Loucy (cell line): Measurements from ENCODE around the gene AADACL4.

ENCODE experiments used
- H2AFZ ChIP-seq: fragments of 200-600 bp; sonication (generic); 2 replicates; pipeline ENCODE4 v1.6.0; 2016; ENCODE audit warnings: antibody characterized with exemption, mild to moderate bottlenecking, low read length, moderate library complexity
- H3F3A ChIP-seq: fragments of 200-600 bp; 2 replicates; pipeline ENCODE4 v1.6.0; 2016; ENCODE audit warnings: antibody characterized with exemption, low read depth, mild to moderate bottlenecking
- H3K27me3 ChIP-seq: fragments of 200-600 bp; sonication (generic); 2 replicates; pipeline ENCODE4 v1.6.1; 2014; ENCODE audit warnings: low read length, mild to moderate bottlenecking; ENCODE audit not compliant: insufficient read depth, poor library complexity, severe bottlenecking
- H3K36me3 ChIP-seq: fragments of 200-600 bp; sonication (generic); 2 replicates; pipeline ENCODE4 v1.6.1; 2016; ENCODE audit warnings: low read length; ENCODE audit not compliant: insufficient read depth
- H3K4me1 ChIP-seq: fragments of 200-600 bp; sonication (generic); 2 replicates; pipeline ENCODE4 v1.5.1; 2014; ENCODE audit warnings: low read length, mild to moderate bottlenecking; ENCODE audit not compliant: insufficient read depth, poor library complexity, severe bottlenecking
- H3K4me2 ChIP-seq: fragments of 200-600 bp; sonication (generic); 2 replicates; pipeline ENCODE4 v1.6.0; 2014; ENCODE audit warnings: antibody characterized with exemption, low read length, low read depth, mild to moderate bottlenecking; ENCODE audit not compliant: poor library complexity, severe bottlenecking
- H3K4me3 ChIP-seq: fragments of 200-600 bp; sonication (generic); 2 replicates; pipeline ENCODE4 v1.5.1; 2014; ENCODE audit warnings: low read length, mild to moderate bottlenecking, mixed read lengths; ENCODE audit not compliant: poor library complexity, severe bottlenecking
- H3K79me2 ChIP-seq: fragments of 200-600 bp; sonication (generic); 2 replicates; pipeline ENCODE4 v1.6.1; 2014; ENCODE audit warnings: low read length; ENCODE audit not compliant: insufficient read depth
- H3K9ac ChIP-seq: fragments of 200-600 bp; sonication (generic); 2 replicates; pipeline ENCODE4 v1.6.0; 2014; ENCODE audit warnings: mild to moderate bottlenecking, low read depth, low read length, moderate library complexity; ENCODE audit not compliant: poor library complexity, severe bottlenecking
- H3K9me2 ChIP-seq: fragments of 200-600 bp; sonication (generic); replicated peaks from 2 replicates; pipeline ENCODE4 v1.6.1; 2016; ENCODE audit warnings: low read depth, low read length, mixed read lengths
- H3K9me3 ChIP-seq: fragments of 200-600 bp; sonication (generic); 2 replicates; pipeline ENCODE4 v1.6.1; 2014; ENCODE audit warnings: mild to moderate bottlenecking, antibody characterized with exemption, low read length, low read depth; ENCODE audit not compliant: insufficient read depth
- H4K20me1 ChIP-seq: fragments of 200-600 bp; sonication (generic); 2 replicates; pipeline ENCODE4 v1.6.0; 2014; ENCODE audit warnings: antibody characterized with exemption, low read length, mild to moderate bottlenecking; ENCODE audit not compliant: insufficient read depth, poor library complexity, severe bottlenecking
- EZH2phosphoT487 ChIP-seq: fragments of 200-600 bp; IDR thresholded peaks from 2 replicates; pipeline ENCODE4 v1.6.1; 2018; ENCODE audit warnings: antibody characterized with exemption, mild to moderate bottlenecking, moderate library complexity, borderline replicate concordance
- TF ChIP-seq, protein P1 (sequence below): fragments of 200-600 bp; sonication (generic); conservative IDR thresholded peaks from 2 replicates; pipeline ENCODE4 v1.5.1; 2014; ENCODE audit warnings: mild to moderate bottlenecking, antibody characterized with exemption, low read length

AADACL4 gene

DNA sequence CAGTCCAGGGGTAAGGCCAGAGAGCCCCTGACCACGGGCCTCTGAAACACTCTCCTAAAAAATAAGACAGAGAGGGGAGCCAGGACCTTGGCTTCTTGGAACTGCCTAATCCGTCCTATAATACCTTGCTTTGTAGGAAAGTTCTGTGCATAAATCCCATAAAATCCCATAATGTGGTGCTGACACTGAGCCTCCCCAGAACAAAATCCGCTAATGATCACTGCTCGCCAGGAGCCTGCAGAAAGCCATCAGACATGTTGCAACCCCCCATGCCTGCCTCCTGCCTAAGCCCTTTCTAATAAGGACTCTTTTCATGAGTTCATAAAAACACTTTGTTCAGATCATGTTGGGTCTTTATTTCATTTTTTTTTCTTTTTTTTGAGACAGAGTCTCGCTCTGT lies 16.6 kb upstream of the AADACL4 start:
- TF ChIP-seq EZH2phosphoT487 = no peak
- TF ChIP-seq, protein P1, sequence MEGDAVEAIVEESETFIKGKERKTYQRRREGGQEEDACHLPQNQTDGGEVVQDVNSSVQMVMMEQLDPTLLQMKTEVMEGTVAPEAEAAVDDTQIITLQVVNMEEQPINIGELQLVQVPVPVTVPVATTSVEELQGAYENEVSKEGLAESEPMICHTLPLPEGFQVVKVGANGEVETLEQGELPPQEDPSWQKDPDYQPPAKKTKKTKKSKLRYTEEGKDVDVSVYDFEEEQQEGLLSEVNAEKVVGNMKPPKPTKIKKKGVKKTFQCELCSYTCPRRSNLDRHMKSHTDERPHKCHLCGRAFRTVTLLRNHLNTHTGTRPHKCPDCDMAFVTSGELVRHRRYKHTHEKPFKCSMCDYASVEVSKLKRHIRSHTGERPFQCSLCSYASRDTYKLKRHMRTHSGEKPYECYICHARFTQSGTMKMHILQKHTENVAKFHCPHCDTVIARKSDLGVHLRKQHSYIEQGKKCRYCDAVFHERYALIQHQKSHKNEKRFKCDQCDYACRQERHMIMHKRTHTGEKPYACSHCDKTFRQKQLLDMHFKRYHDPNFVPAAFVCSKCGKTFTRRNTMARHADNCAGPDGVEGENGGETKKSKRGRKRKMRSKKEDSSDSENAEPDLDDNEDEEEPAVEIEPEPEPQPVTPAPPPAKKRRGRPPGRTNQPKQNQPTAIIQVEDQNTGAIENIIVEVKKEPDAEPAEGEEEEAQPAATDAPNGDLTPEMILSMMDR = no peak
- H3K9me2 ChIP-seq = no peaks in the 10 kb centered on the region
- no peaks in the 10 kb centered on the region for H3K9me3 ChIP-seq
- H2AFZ ChIP-seq = no peak overlapping the region
- no peak overlapping the region for H3K4me3 ChIP-seq
- no peaks in the 10 kb centered on the region for H3K79me2 ChIP-seq
- H3K36me3 ChIP-seq = no peaks in the 10 kb centered on the region
- no peaks in the 10 kb centered on the region for H4K20me1 ChIP-seq
- H3F3A ChIP-seq = no peaks in the 10 kb centered on the region
- peak overlapping the region; percentile 40 for H3K4me2 ChIP-seq
- no peaks in the 10 kb centered on the region for H3K27me3 ChIP-seq
- peaks cover 11% of the 10 kb centered on the region for H3K4me1 ChIP-seq
- H3K9ac ChIP-seq = no peak overlapping the region

- Histone ChIP-seq H3K36me3 (no peaks in the 10 kb centered on the region), H2AFZ (no peak overlapping the region), H3K79me2 (no peaks in the 10 kb centered on the region), H3F3A (no peaks in the 10 kb centered on the region), H3K9me3 (no peaks in the 10 kb centered on the region), H3K4me2 (no peak overlapping the region), H3K9ac (no peak overlapping the region), H3K4me3 (no peak overlapping the region), H4K20me1 (no peaks in the 10 kb centered on the region), H3K9me2 (no peaks in the 10 kb centered on the region), H3K27me3 (no peaks in the 10 kb centered on the region), H3K4me1 (peaks cover 11% of the 10 kb centered on the region)
- TF ChIP-seq EZH2phosphoT487 = no peak
- TF ChIP-seq, protein P1 = no peak
Measured at GRCh38 chr1:12629511-12629956, 14.4 kb upstream of the AADACL4 start.

GRCh38 chr1:12629985-12630760 lies 13.7 kb upstream of the AADACL4 start:
- no peak overlapping the region for H3K9ac ChIP-seq
- H3F3A ChIP-seq = no peaks in the 10 kb centered on the region
- H3K4me1 ChIP-seq = peaks cover 11% of the 10 kb centered on the region
- no peaks in the 10 kb centered on the region for H3K9me3 ChIP-seq
- H4K20me1 ChIP-seq = no peaks in the 10 kb centered on the region
- no peaks in the 10 kb centered on the region for H3K36me3 ChIP-seq
- no peaks in the 10 kb centered on the region for H3K9me2 ChIP-seq
- H2AFZ ChIP-seq = no peak overlapping the region
- H3K4me3 ChIP-seq = no peak overlapping the region
- H3K4me2 ChIP-seq = no peak overlapping the region
- H3K27me3 ChIP-seq = no peaks in the 10 kb centered on the region
- no peak for TF ChIP-seq EZH2phosphoT487
- TF ChIP-seq, protein P1 = no peak
- H3K79me2 ChIP-seq = no peaks in the 10 kb centered on the region
